Measurements from ENCODE around the gene PCSK5. TPM values are rescaled to one million over a fixed set of nuclear protein-coding genes. Genes with fewer than 3 reads are reported as not detected.

The PCSK5 gene
- total and polyA plus RNA-seq, 3 experiments from 2014 or later = 1.6 to 1.9 (median 1.8) TPM

GRCh38 chr9:75933982-75934381, 43.5 kb downstream of the PCSK5 start:
- Mint-ChIP-seq H3K4me3 (no peak overlapping the region), H3K27me3 (no peaks in the 10 kb centered on the region), H3K9me3 (peaks cover 0 to 2% (median 0%) of the 10 kb centered on the region in 5 donors), H3K4me1 (peaks cover 2 to 5% (median 4%) of the 10 kb centered on the region in 3 donors), H3K27ac (no peak overlapping the region), H3K36me3 (peaks cover 0 to 23% (median 6%) of the 10 kb centered on the region in 3 donors)
- H3K27me3 ChIP-seq (ENCODE audit: insufficient read depth, low read length, poor library complexity, severe bottlenecking) = no peaks in the 10 kb centered on the region
- H3K27ac ChIP-seq (ENCODE audit: low read depth, low read length) = no peak overlapping the region
- H3K4me3 ChIP-seq (ENCODE audit: low read length) = no peak overlapping the region
- POLR2A ChIA-PET = no interaction called here
- H3K9me3 ChIP-seq (ENCODE audit: low read length) = no peaks in the 10 kb centered on the region
- CTCF ChIA-PET = no interaction called here
- no peaks in the 10 kb centered on the region for H3K36me3 ChIP-seq (ENCODE audit: insufficient read depth, low read length)
- H3K4me1 ChIP-seq (ENCODE audit: insufficient read depth, low read length) = no peaks in the 10 kb centered on the region
- DNase-seq = no peak

- no peak overlapping the region for H3K4me3 ChIP-seq (ENCODE audit: low read length)
- CTCF ChIA-PET = interaction anchor here (1.1 kb wide), 1 partner anchor 52 kb away, joined by 3 read pairs; no protein-coding TSS in a partner anchor
- H3K27ac ChIP-seq (ENCODE audit: low read depth, low read length) = no peak overlapping the region
- H3K4me3 Mint-ChIP-seq = no peak overlapping the region
- H3K27me3 ChIP-seq (ENCODE audit: insufficient read depth, low read length, poor library complexity, severe bottlenecking) = no peaks in the 10 kb centered on the region
- H3K36me3 Mint-ChIP-seq = peaks cover 0 to 23% (median 6%) of the 10 kb centered on the region in 3 donors
- H3K4me1 Mint-ChIP-seq = peaks cover 0 to 5% (median 2%) of the 10 kb centered on the region in 3 donors
- H3K9me3 ChIP-seq (ENCODE audit: low read length) = no peaks in the 10 kb centered on the region
- H3K9me3 Mint-ChIP-seq = peaks cover 0 to 2% (median 0%) of the 10 kb centered on the region in 5 donors
- H3K4me1 ChIP-seq (ENCODE audit: insufficient read depth, low read length) = no peaks in the 10 kb centered on the region
- no peak overlapping the region for H3K27ac Mint-ChIP-seq
- DNase-seq = no peak
- H3K27me3 Mint-ChIP-seq = no peaks in the 10 kb centered on the region
- no peaks in the 10 kb centered on the region for H3K36me3 ChIP-seq (ENCODE audit: insufficient read depth, low read length)
- POLR2A ChIA-PET = no interaction called here
Observed at GRCh38 chr9:75935591-75935990, 45.1 kb downstream of the PCSK5 start.

GRCh38 chr9:75937521-75938258, 47.2 kb downstream of the PCSK5 start:
- H3K4me3 Mint-ChIP-seq = no peak overlapping the region

GRCh38 chr9:75938946-75939345, 48.5 kb downstream of the PCSK5 start:
- Histone ChIP-seq H3K4me3 (ENCODE audit: low read length) (no peak overlapping the region), H3K27ac (ENCODE audit: low read depth, low read length) (no peak overlapping the region), H3K36me3 (ENCODE audit: insufficient read depth, low read length) (no peaks in the 10 kb centered on the region), H3K4me1 (ENCODE audit: insufficient read depth, low read length) (no peaks in the 10 kb centered on the region), H3K9me3 (ENCODE audit: low read length) (no peaks in the 10 kb centered on the region), H3K27me3 (ENCODE audit: insufficient read depth, low read length, poor library complexity, severe bottlenecking) (no peaks in the 10 kb centered on the region)
- H3K9me3 Mint-ChIP-seq = no peaks in the 10 kb centered on the region
- CTCF ChIA-PET = no interaction called here
- POLR2A ChIA-PET = no interaction called here
- H3K4me1 Mint-ChIP-seq = peaks cover 0 to 5% (median 0%) of the 10 kb centered on the region in 3 donors
- H3K4me3 Mint-ChIP-seq = no peak overlapping the region
- H3K36me3 Mint-ChIP-seq = peaks cover 0 to 17% (median 3%) of the 10 kb centered on the region in 3 donors
- no peak for DNase-seq
- H3K27ac Mint-ChIP-seq = no peak overlapping the region
- H3K27me3 Mint-ChIP-seq = no peaks in the 10 kb centered on the region

More at GRCh38 chr9:75937521-75938258, 47.2 kb downstream of the PCSK5 start:
- no peak overlapping the region for H3K4me3 ChIP-seq (ENCODE audit: low read length)
- no peaks in the 10 kb centered on the region for H3K36me3 ChIP-seq (ENCODE audit: insufficient read depth, low read length)
- Mint-ChIP-seq H3K27ac (no peak overlapping the region), H3K36me3 (peaks cover 0 to 20% (median 6%) of the 10 kb centered on the region in 3 donors), H3K27me3 (no peaks in the 10 kb centered on the region), H3K4me1 (peaks cover 0 to 5% (median 0%) of the 10 kb centered on the region in 3 donors), H3K9me3 (peaks cover 0 to 2% (median 0%) of the 10 kb centered on the region in 5 donors)
- ChIA-PET CTCF (no interaction called here), POLR2A (no interaction called here)
- no peaks in the 10 kb centered on the region for H3K4me1 ChIP-seq (ENCODE audit: insufficient read depth, low read length)
- H3K27ac ChIP-seq (ENCODE audit: low read depth, low read length) = no peak overlapping the region
- H3K9me3 ChIP-seq (ENCODE audit: low read length) = no peaks in the 10 kb centered on the region
- H3K27me3 ChIP-seq (ENCODE audit: insufficient read depth, low read length, poor library complexity, severe bottlenecking) = no peaks in the 10 kb centered on the region
- no peak for DNase-seq

- CTCF ChIA-PET = no interaction called here
- DNase-seq = no peak
- no peak overlapping the region for H3K4me3 Mint-ChIP-seq
- Histone ChIP-seq H3K36me3 (ENCODE audit: insufficient read depth, low read length) (no peaks in the 10 kb centered on the region), H3K27me3 (ENCODE audit: insufficient read depth, low read length, poor library complexity, severe bottlenecking) (no peaks in the 10 kb centered on the region), H3K4me3 (ENCODE audit: low read length) (no peak overlapping the region), H3K27ac (ENCODE audit: low read depth, low read length) (no peak overlapping the region), H3K4me1 (ENCODE audit: insufficient read depth, low read length) (no peaks in the 10 kb centered on the region), H3K9me3 (ENCODE audit: low read length) (no peaks in the 10 kb centered on the region)
- POLR2A ChIA-PET = no interaction called here
- no peaks in the 10 kb centered on the region for H3K9me3 Mint-ChIP-seq
- H3K27ac Mint-ChIP-seq = no peak overlapping the region
- peaks cover 0 to 14% (median 3%) of the 10 kb centered on the region in 3 donors for H3K36me3 Mint-ChIP-seq
- peaks cover 0 to 5% (median 0%) of the 10 kb centered on the region in 3 donors for H3K4me1 Mint-ChIP-seq
- H3K27me3 Mint-ChIP-seq = no peaks in the 10 kb centered on the region
Observed at GRCh38 chr9:75939536-75940111, 49.2 kb downstream of the PCSK5 start.

- no peaks in the 10 kb centered on the region for H3K27me3 Mint-ChIP-seq
- Histone ChIP-seq H3K4me3 (ENCODE audit: low read length) (no peak overlapping the region), H3K4me1 (ENCODE audit: insufficient read depth, low read length) (no peaks in the 10 kb centered on the region), H3K27ac (ENCODE audit: low read depth, low read length) (no peak overlapping the region), H3K36me3 (ENCODE audit: insufficient read depth, low read length) (no peaks in the 10 kb centered on the region), H3K9me3 (ENCODE audit: low read length) (no peaks in the 10 kb centered on the region), H3K27me3 (ENCODE audit: insufficient read depth, low read length, poor library complexity, severe bottlenecking) (no peaks in the 10 kb centered on the region)
- ChIA-PET POLR2A (no interaction called here), CTCF (no interaction called here)
- peaks cover 0 to 8% (median 3%) of the 10 kb centered on the region in 3 donors for H3K36me3 Mint-ChIP-seq
- DNase-seq = no peak
- H3K4me1 Mint-ChIP-seq = peaks cover 0 to 5% (median 0%) of the 10 kb centered on the region in 3 donors
- no peaks in the 10 kb centered on the region for H3K9me3 Mint-ChIP-seq
- no peak overlapping the region for H3K27ac Mint-ChIP-seq
- H3K4me3 Mint-ChIP-seq = no peak overlapping the region
Observed at GRCh38 chr9:75941066-75941465, 50.6 kb downstream of the PCSK5 start.

- Histone ChIP-seq H3K27ac (ENCODE audit: low read depth, low read length) (no peak overlapping the region), H3K36me3 (ENCODE audit: insufficient read depth, low read length) (no peaks in the 10 kb centered on the region), H3K27me3 (ENCODE audit: insufficient read depth, low read length, poor library complexity, severe bottlenecking) (no peaks in the 10 kb centered on the region), H3K9me3 (ENCODE audit: low read length) (no peaks in the 10 kb centered on the region), H3K4me3 (ENCODE audit: low read length) (no peak overlapping the region), H3K4me1 (ENCODE audit: insufficient read depth, low read length) (no peaks in the 10 kb centered on the region)
- no peak for DNase-seq
- Mint-ChIP-seq H3K36me3 (peaks cover 0 to 5% (median 3%) of the 10 kb centered on the region in 3 donors), H3K9me3 (peaks cover 0 to 2% (median 0%) of the 10 kb centered on the region in 5 donors), H3K27ac (no peak overlapping the region), H3K4me3 (no peak overlapping the region), H3K27me3 (no peaks in the 10 kb centered on the region), H3K4me1 (peaks cover 0 to 5% (median 0%) of the 10 kb centered on the region in 3 donors)
- CTCF ChIA-PET = no interaction called here
- POLR2A ChIA-PET = no interaction called here
Observed at GRCh38 chr9:75941577-75942311, 51.3 kb downstream of the PCSK5 start.

- no peak overlapping the region for H3K4me3 ChIP-seq (ENCODE audit: low read length)
- H3K27ac ChIP-seq (ENCODE audit: low read depth, low read length) = no peak overlapping the region
- Mint-ChIP-seq H3K9me3 (peaks cover 0 to 9% (median 5%) of the 10 kb centered on the region in 5 donors), H3K4me1 (no peaks in the 10 kb centered on the region), H3K27ac (no peak overlapping the region), H3K27me3 (no peaks in the 10 kb centered on the region), H3K36me3 (peaks cover 0 to 16% (median 3%) of the 10 kb centered on the region in 3 donors), H3K4me3 (no peak overlapping the region)
- no peaks in the 10 kb centered on the region for H3K27me3 ChIP-seq (ENCODE audit: insufficient read depth, low read length, poor library complexity, severe bottlenecking)
- no peaks in the 10 kb centered on the region for H3K9me3 ChIP-seq (ENCODE audit: low read length)
- H3K4me1 ChIP-seq (ENCODE audit: insufficient read depth, low read length) = no peaks in the 10 kb centered on the region
- DNase-seq = no peak
- POLR2A ChIA-PET = no interaction called here
- CTCF ChIA-PET = no interaction called here
- no peaks in the 10 kb centered on the region for H3K36me3 ChIP-seq (ENCODE audit: insufficient read depth, low read length)
Observed at GRCh38 chr9:75946766-75947165, 56.3 kb downstream of the PCSK5 start.
